Mucosa of descending colon (tissue), 3 donors: ENCODE results near the gene PABPN1L. TPM values are rescaled to one million over a fixed set of nuclear protein-coding genes. Genes with fewer than 3 reads are reported as not detected.

Source experiments
- ATAC-seq: fragments of 200-7000 bp; cut with Tn5 transposase; one replicate; pipeline ENCODE4 v1.9.1; 2020; ENCODE audit warnings: mild to moderate bottlenecking, moderate library complexity
- DNase-seq, 3 donors: peaks; one replicate each; pipeline ENCODE4 v3.0.0-alpha.2; 2020
- H3K36me3 ChIP-seq: fragments of 200-600 bp; one replicate; pipeline ENCODE4 v1.8.0; 2021; ENCODE audit warnings: low read depth, mild to moderate bottlenecking
- H3K4me1 ChIP-seq: fragments of 200-600 bp; one replicate; pipeline ENCODE4 v1.8.0; 2021; ENCODE audit warnings: low read depth, mild to moderate bottlenecking
- H3K4me3 ChIP-seq: fragments of 200-600 bp; one replicate; pipeline ENCODE4 v1.8.0; 2021; ENCODE audit warnings: mild to moderate bottlenecking
- H3K9me3 ChIP-seq: fragments of 200-600 bp; one replicate; pipeline ENCODE4 v1.8.0; 2021; ENCODE audit warnings: mild to moderate bottlenecking
- CTCF ChIP-seq: fragments of 200-600 bp; IDR thresholded peaks from one replicate; pipeline ENCODE4 v1.8.0; 2022; ENCODE audit warnings: antibody characterized with exemption, mild to moderate bottlenecking
- intact Hi-C, 2 donors: fragments of 100-400 bp; cut with DNase I in 1 of 2; cut with micrococcal nuclease in 1 of 2; formaldehyde crosslinking; loops; one replicate each; pipeline versions ENCODE4 v1.11.0 to v1.11.1; 2022; cut with DNase I, micrococcal nuclease
- total RNA-seq, 3 donors: library from RNA; stranded (reverse); fragmentation: NEBNext Ultra II Directional in 2 of 3; extraction: Animal tissue kit (Norgen Biotek cat#: 25700) in 2 of 3; gene quantifications; one replicate each; pipeline versions ENCODE4 v1.2.1 to v1.2.4, GENCODE V29; 2021 to 2023
- donor health status: DM: no; HTN: no; CAD: no; lungs with moderate emphysema.
- donor health status: DM: no; HTN: no; CAD: no.
- donor health status: DM: no; HTN: yes; CAD: no.

PABPN1L gene
- total RNA-seq, 3 donors from 2014 or later = not detected

GRCh38 chr16:88867581-88868246 lies 1.3 kb upstream of the PABPN1L start:
- TF ChIP-seq CTCF = no peak
- intact Hi-C loops = no loop called here

GRCh38 chr16:88865742-88866141 lies 718 bp downstream of the PABPN1L start:
- Histone ChIP-seq H3K4me3 (no peak overlapping the region), H3K9me3 (no peaks in the 10 kb centered on the region), H3K4me1 (no peaks in the 10 kb centered on the region), H3K36me3 (no peaks in the 10 kb centered on the region)
- no peak for DNase-seq
- TF ChIP-seq CTCF = no peak
- intact Hi-C loops = no loop called here
- ATAC-seq = no peak

More at GRCh38 chr16:88867581-88868246, 1.3 kb upstream of the PABPN1L start:
- H3K9me3 ChIP-seq = no peaks in the 10 kb centered on the region
- no peaks in the 10 kb centered on the region for H3K4me1 ChIP-seq
- no peaks in the 10 kb centered on the region for H3K36me3 ChIP-seq
- DNase-seq (no peak), ATAC-seq (no peak)
- no peak overlapping the region for H3K4me3 ChIP-seq

GRCh38 chr16:88865310-88865709 lies 1.1 kb downstream of the PABPN1L start:
- Histone ChIP-seq H3K4me1 (no peaks in the 10 kb centered on the region), H3K9me3 (no peaks in the 10 kb centered on the region), H3K4me3 (no peak overlapping the region), H3K36me3 (no peaks in the 10 kb centered on the region)
- no peak for DNase-seq
- no peak for ATAC-seq
- no peak for TF ChIP-seq CTCF
- intact Hi-C loops = no loop called here

- Histone ChIP-seq H3K4me3 (no peak overlapping the region), H3K9me3 (no peaks in the 10 kb centered on the region), H3K36me3 (no peaks in the 10 kb centered on the region), H3K4me1 (no peaks in the 10 kb centered on the region)
- no peak for TF ChIP-seq CTCF
- intact Hi-C loops = no loop called here
- ATAC-seq (no peak), DNase-seq (no peak)
Observed at GRCh38 chr16:88864521-88864920, 1.9 kb downstream of the PABPN1L start.

GRCh38 chr16:88864099-88864498 lies 2.4 kb downstream of the PABPN1L start:
- Histone ChIP-seq H3K9me3 (no peaks in the 10 kb centered on the region), H3K36me3 (no peaks in the 10 kb centered on the region), H3K4me3 (no peak overlapping the region), H3K4me1 (no peaks in the 10 kb centered on the region)
- intact Hi-C loops = no loop called here
- ATAC-seq = no peak
- no peak for TF ChIP-seq CTCF
- DNase-seq = no peak

GRCh38 chr16:88863426-88863825 lies 3.0 kb downstream of the PABPN1L start:
- intact Hi-C loops = no loop called here
- TF ChIP-seq CTCF = no peak
- ATAC-seq = no peak
- Histone ChIP-seq H3K4me3 (no peak overlapping the region), H3K4me1 (peaks cover under 1% of the 10 kb centered on the region), H3K36me3 (no peaks in the 10 kb centered on the region), H3K9me3 (no peaks in the 10 kb centered on the region)
- no peak for DNase-seq
